ENCODE results near the gene CBX8. TPM values are rescaled to one million over a fixed set of nuclear protein-coding genes. Genes with fewer than 3 reads are reported as not detected.

CBX8 gene
- total RNA-seq, 3 donors from 2014 or later (not counting 1 experiment from before 2014, with no cell fraction given): 4.0 to 6.4 (median 5.8) TPM

DNA sequence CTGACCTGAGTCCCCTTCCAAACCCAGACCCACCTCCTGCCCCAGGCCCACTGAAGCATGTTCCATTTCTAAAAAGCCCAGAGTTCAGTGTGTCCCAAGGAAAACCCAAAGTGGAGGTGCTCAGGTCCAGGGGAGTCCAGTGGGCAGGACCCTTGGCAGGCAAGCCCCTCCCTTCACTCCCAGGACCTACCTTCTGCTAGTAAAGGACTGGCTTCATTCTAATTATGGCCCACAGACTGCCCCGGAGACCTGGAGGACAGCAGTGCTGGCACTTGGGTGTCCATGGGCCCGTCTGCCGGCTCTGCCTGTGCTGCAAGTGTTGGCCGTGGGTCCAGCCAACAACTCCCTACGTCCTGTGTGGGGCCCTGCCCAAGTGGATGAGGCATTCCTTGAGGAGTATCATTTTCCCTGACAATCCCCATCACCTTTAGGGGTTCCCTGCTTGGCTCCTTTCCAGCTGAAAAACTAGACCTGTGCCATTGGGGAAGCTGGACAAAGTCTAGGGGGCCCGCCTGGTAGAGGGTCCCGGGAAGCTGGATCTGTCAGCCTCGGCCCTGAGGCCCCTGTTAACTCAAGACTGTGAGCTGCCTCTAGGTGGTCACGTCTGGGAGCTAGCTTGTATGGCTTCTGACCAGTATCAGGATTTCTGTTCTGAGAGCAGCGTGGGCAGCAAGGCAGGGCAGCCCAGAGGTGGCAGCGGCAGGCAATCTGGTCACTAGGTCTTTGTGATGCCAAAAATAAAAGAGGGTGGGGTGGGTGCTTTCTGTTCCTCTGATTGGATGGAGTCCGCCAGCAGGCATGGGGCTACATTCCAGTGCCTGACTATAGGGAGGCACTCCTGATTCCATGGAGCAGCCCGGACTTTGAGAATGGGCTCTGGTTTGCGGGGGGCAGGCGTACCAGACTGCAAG, 10.7 kb downstream of the CBX8 start:
- Mint-ChIP-seq H3K4me3 (no peak overlapping the region), H3K4me1 (peaks cover 0 to 7% of the 10 kb centered on the region in 2 donors), H3K27ac (no peak overlapping the region), H3K27me3 (ENCODE audit: low read depth in 2 of 2) (peaks cover 55 to 56% of the 10 kb centered on the region in 2 donors), H3K36me3 (no peaks in the 10 kb centered on the region), H3K9me3 (no peaks in the 10 kb centered on the region)
- peaks cover 42% of the 10 kb centered on the region for H3K27me3 ChIP-seq (ENCODE audit: control insufficient read depth, insufficient read depth, low read length)
- intact Hi-C loops (cut with micrococcal nuclease): loop anchor here (10.0 kb wide), 1 partner anchor 129 kb away; no protein-coding TSS in a partner anchor
- H3K36me3 ChIP-seq (ENCODE audit: control insufficient read depth, insufficient read depth, low read length): no peaks in the 10 kb centered on the region
- H3K27ac ChIP-seq (ENCODE audit: low read length): no peak overlapping the region
- 90% methylated on average over 15 of the region's 15 CpGs for WGBS (ENCODE audit: insufficient coverage)
- DNase-seq: no peak
- no peak for ATAC-seq
- H3K4me1 ChIP-seq (ENCODE audit: control insufficient read depth, insufficient read depth, low read length): peaks cover 19% of the 10 kb centered on the region
- H3K9me3 ChIP-seq (ENCODE audit: control insufficient read depth, insufficient read depth, low read length): no peaks in the 10 kb centered on the region
- TF ChIP-seq, protein P1, sequence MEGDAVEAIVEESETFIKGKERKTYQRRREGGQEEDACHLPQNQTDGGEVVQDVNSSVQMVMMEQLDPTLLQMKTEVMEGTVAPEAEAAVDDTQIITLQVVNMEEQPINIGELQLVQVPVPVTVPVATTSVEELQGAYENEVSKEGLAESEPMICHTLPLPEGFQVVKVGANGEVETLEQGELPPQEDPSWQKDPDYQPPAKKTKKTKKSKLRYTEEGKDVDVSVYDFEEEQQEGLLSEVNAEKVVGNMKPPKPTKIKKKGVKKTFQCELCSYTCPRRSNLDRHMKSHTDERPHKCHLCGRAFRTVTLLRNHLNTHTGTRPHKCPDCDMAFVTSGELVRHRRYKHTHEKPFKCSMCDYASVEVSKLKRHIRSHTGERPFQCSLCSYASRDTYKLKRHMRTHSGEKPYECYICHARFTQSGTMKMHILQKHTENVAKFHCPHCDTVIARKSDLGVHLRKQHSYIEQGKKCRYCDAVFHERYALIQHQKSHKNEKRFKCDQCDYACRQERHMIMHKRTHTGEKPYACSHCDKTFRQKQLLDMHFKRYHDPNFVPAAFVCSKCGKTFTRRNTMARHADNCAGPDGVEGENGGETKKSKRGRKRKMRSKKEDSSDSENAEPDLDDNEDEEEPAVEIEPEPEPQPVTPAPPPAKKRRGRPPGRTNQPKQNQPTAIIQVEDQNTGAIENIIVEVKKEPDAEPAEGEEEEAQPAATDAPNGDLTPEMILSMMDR (IDR thresholded peaks at IDR 0.05): no peak
- no peak overlapping the region for H3K4me3 ChIP-seq (ENCODE audit: low read length)

GRCh38 chr17:79785017-79785899, 11.6 kb downstream of the CBX8 start:
- no peaks in the 10 kb centered on the region for H3K9me3 Mint-ChIP-seq
- no peak overlapping the region for H3K4me3 Mint-ChIP-seq
- TF ChIP-seq, protein P1 (IDR thresholded peaks at IDR 0.05): no peak
- ATAC-seq (no peak), DNase-seq (no peak)
- intact Hi-C loops (cut with micrococcal nuclease): loop anchor here (10.0 kb wide), 1 partner anchor 130 kb away; no protein-coding TSS in a partner anchor
- H3K36me3 Mint-ChIP-seq: no peaks in the 10 kb centered on the region
- no peak overlapping the region for H3K27ac ChIP-seq (ENCODE audit: low read length)
- H3K27ac Mint-ChIP-seq: no peak overlapping the region
- H3K4me3 ChIP-seq (ENCODE audit: low read length): no peak overlapping the region
- H3K9me3 ChIP-seq (ENCODE audit: control insufficient read depth, insufficient read depth, low read length): no peaks in the 10 kb centered on the region
- 95% methylated on average over 17 of the region's 17 CpGs for WGBS (ENCODE audit: insufficient coverage)
- peaks cover 37% of the 10 kb centered on the region for H3K27me3 ChIP-seq (ENCODE audit: control insufficient read depth, insufficient read depth, low read length)
- H3K4me1 Mint-ChIP-seq: peaks cover 0 to 7% of the 10 kb centered on the region in 2 donors
- H3K36me3 ChIP-seq (ENCODE audit: control insufficient read depth, insufficient read depth, low read length): no peaks in the 10 kb centered on the region
- H3K27me3 Mint-ChIP-seq (ENCODE audit: low read depth in 2 of 2): peaks cover 64 to 65% of the 10 kb centered on the region in 2 donors
- peaks cover 10% of the 10 kb centered on the region for H3K4me1 ChIP-seq (ENCODE audit: control insufficient read depth, insufficient read depth, low read length)

DNA sequence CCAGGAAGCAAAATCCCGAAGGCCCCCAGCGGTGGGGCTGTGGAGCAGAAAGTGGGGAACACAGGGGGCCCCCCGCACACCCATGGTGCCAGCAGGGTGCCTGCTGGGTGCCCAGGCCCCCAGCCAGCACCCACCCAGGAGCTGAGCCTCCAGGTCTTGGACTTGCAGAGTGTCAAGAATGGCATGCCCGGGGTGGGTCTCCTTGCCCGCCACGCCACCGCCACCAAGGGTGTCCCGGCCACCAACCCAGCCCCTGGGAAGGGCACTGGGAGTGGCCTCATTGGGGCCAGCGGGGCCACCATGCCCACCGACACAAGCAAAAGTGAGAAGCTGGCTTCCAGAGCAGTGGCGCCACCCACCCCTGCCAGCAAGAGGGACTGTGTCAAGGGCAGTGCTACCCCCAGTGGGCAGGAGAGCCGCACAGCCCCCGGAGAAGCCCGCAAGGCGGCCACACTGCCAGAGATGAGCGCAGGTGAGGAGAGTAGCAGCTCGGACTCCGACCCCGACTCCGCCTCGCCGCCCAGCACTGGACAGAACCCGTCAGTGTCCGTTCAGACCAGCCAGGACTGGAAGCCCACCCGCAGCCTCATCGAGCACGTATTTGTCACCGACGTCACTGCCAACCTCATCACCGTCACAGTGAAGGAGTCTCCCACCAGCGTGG, 12.4 kb downstream of the CBX8 start:
- Histone ChIP-seq H3K9me3 (ENCODE audit: control insufficient read depth, insufficient read depth, low read length) (no peaks in the 10 kb centered on the region), H3K4me3 (ENCODE audit: low read length) (no peak overlapping the region), H3K36me3 (ENCODE audit: control insufficient read depth, insufficient read depth, low read length) (no peaks in the 10 kb centered on the region), H3K27me3 (ENCODE audit: control insufficient read depth, insufficient read depth, low read length) (peaks cover 38% of the 10 kb centered on the region), H3K27ac (ENCODE audit: low read length) (no peak overlapping the region), H3K4me1 (ENCODE audit: control insufficient read depth, insufficient read depth, low read length) (peaks cover 3% of the 10 kb centered on the region)
- TF ChIP-seq, protein P1 (IDR thresholded peaks at IDR 0.05): no peak
- intact Hi-C loops (cut with micrococcal nuclease): loop anchor here (10.0 kb wide), 1 partner anchor 130 kb away; no protein-coding TSS in a partner anchor
- H3K9me3 Mint-ChIP-seq: no peaks in the 10 kb centered on the region
- H3K4me3 Mint-ChIP-seq: no peak overlapping the region
- peaks cover 72 to 73% of the 10 kb centered on the region in 2 donors for H3K27me3 Mint-ChIP-seq (ENCODE audit: low read depth in 2 of 2)
- no peak for ATAC-seq
- DNase-seq: no peak
- H3K27ac Mint-ChIP-seq: no peak overlapping the region
- peaks cover 0 to 7% of the 10 kb centered on the region in 2 donors for H3K4me1 Mint-ChIP-seq
- no peaks in the 10 kb centered on the region for H3K36me3 Mint-ChIP-seq
- 96% methylated on average over 31 of the region's 31 CpGs for WGBS (ENCODE audit: insufficient coverage)

Measured in natural killer cell (primary cell).